ENCODE results near the gene THADA.
A peak's percentile ranks its signal among the peaks of the same experiment; 100 is the strongest.
"Not testable (repeated sequence)": the region's sequence is repeated elsewhere in the genome, so short reads cannot be mapped to it uniquely, and the experiment has no call there.

Gene THADA

GRCh38 chr2:43595603-43596412 is at the start of gene THADA:
TSS of gene THADA (minus strand) at chr2:43596038. CDS start at chr2:43592392, 3,646 bp downstream.
- peak; percentile 97 to 99 (median 98) for DNase-seq (ENCODE audit: low read depth in 2 of 3, low spot score in 1 of 3)

- no peak for DNase-seq (ENCODE audit: low read depth in 2 of 3, low spot score in 1 of 3)
These were observed 47.8 kb upstream of the THADA start for GRCh38 chr2:43643680-43644079.

GRCh38 chr2:43642363-43642762 is 46.5 kb upstream of the THADA start:
- DNase-seq (ENCODE audit: low read depth in 2 of 3, low spot score in 1 of 3): no peak

GRCh38 chr2:43637030-43637803 is 41.4 kb upstream of the THADA start, which contains the start of gene PLEKHH2:
TSS of gene PLEKHH2 (plus strand) at chr2:43637260. CDS start at chr2:43644674, 7,414 bp downstream.
- DNase-seq (ENCODE audit: low read depth in 2 of 3, low spot score in 1 of 3): peak; percentile 84 to 95 (median 86)

GRCh38 chr2:43636621-43637020 is 40.8 kb upstream of the THADA start:
- peak in 1 of 3 donors; percentile 3 for DNase-seq (ENCODE audit: low read depth in 2 of 3, low spot score in 1 of 3)

- not testable (repeated sequence) for DNase-seq (ENCODE audit: low read depth in 2 of 3, low spot score in 1 of 3)
These were observed 40.3 kb upstream of the THADA start for GRCh38 chr2:43636153-43636552.

- no peak for DNase-seq (ENCODE audit: low read depth in 2 of 3, low spot score in 1 of 3)
These were observed 38.9 kb upstream of the THADA start for GRCh38 chr2:43634604-43635306.

- DNase-seq (ENCODE audit: low read depth in 2 of 3, low spot score in 1 of 3): no peak
These were observed 35.9 kb upstream of the THADA start for GRCh38 chr2:43631618-43632317.

GRCh38 chr2:43622931-43623451 is 27.2 kb upstream of the THADA start:
- no peak for DNase-seq (ENCODE audit: low read depth in 2 of 3, low spot score in 1 of 3)

- no peak for DNase-seq (ENCODE audit: low read depth in 2 of 3, low spot score in 1 of 3)
These were observed 23.7 kb upstream of the THADA start for GRCh38 chr2:43619511-43619910.

- DNase-seq (ENCODE audit: low read depth in 2 of 3, low spot score in 1 of 3): no peak
These were observed 21.3 kb upstream of the THADA start for GRCh38 chr2:43616967-43617680.

- DNase-seq (ENCODE audit: low read depth in 2 of 3, low spot score in 1 of 3): no peak
These were observed 17.1 kb upstream of the THADA start for GRCh38 chr2:43612944-43613343.

GRCh38 chr2:43611987-43612894 is 16.4 kb upstream of the THADA start:
- peak; percentile 54 to 87 (median 59) for DNase-seq (ENCODE audit: low read depth in 2 of 3, low spot score in 1 of 3)

GRCh38 chr2:43610361-43610760 is 14.5 kb upstream of the THADA start:
- no peak for DNase-seq (ENCODE audit: low read depth in 2 of 3, low spot score in 1 of 3)

- DNase-seq (ENCODE audit: low read depth in 2 of 3, low spot score in 1 of 3): peak in 2 of 3 donors; percentile 34 to 43
These were observed 13.6 kb upstream of the THADA start for GRCh38 chr2:43609290-43609918.

GRCh38 chr2:43605851-43606250 is 10.0 kb upstream of the THADA start:
- no peak for DNase-seq (ENCODE audit: low read depth in 2 of 3, low spot score in 1 of 3)

GRCh38 chr2:43605079-43605655 is 9.3 kb upstream of the THADA start:
- DNase-seq (ENCODE audit: low read depth in 2 of 3, low spot score in 1 of 3): no peak

GRCh38 chr2:43604674-43605073 is 8.8 kb upstream of the THADA start:
- DNase-seq (ENCODE audit: low read depth in 2 of 3, low spot score in 1 of 3): no peak
